GM12878 (cell line): ENCODE measurements around the gene MAN2B2. TPM values are rescaled to one million over a fixed set of nuclear protein-coding genes. Genes with fewer than 3 reads are reported as not detected.

Experiments used
- CREM ChIP-seq: IDR thresholded peaks from 2 replicates; pipeline ENCODE4 v1.6.1; 2014; ENCODE audit warnings: antibody characterized with exemption, low read depth
- EGR1 ChIP-seq, 2 experiments: IDR thresholded peaks; 1 replicate in 1 of 2; 2 replicates in 1 of 2; pipeline ENCODE4 v1.6.1; 2011 to 2012; ENCODE audit warnings: low read depth in 2 of 2, low read length in 2 of 2, borderline replicate concordance in 1 of 2, mild to moderate bottlenecking in 1 of 2, moderate library complexity in 1 of 2
- EZH2 ChIP-seq: IDR thresholded peaks from 2 replicates; pipeline ENCODE4 v1.6.1; 2012; ENCODE audit warnings: low read depth, mild to moderate bottlenecking, control low read depth, inconsistent platforms, low read length, borderline replicate concordance; ENCODE audit not compliant: control insufficient read depth
- JUNB ChIP-seq: IDR thresholded peaks from 2 replicates; pipeline ENCODE4 v1.6.1; 2016; ENCODE audit warnings: antibody characterized with exemption, mild to moderate bottlenecking
- NFYA ChIP-seq: IDR thresholded peaks from 2 replicates; pipeline ENCODE4 v1.6.1; 2011; ENCODE audit warnings: low read depth, mild to moderate bottlenecking, low read length, improper control_type of control experiment, borderline replicate concordance
- POLR2A ChIP-seq: IDR thresholded peaks from 2 replicates; pipeline ENCODE4 v1.6.1; 2011; ENCODE audit warnings: low read depth, mild to moderate bottlenecking, low read length
- RCOR1 ChIP-seq: conservative IDR thresholded peaks from 2 replicates; pipeline ENCODE4 v1.6.1; 2012; ENCODE audit warnings: low read depth, low read length, improper control_type of control experiment
- SMC3 ChIP-seq: IDR thresholded peaks from 2 replicates; pipeline ENCODE4 v1.6.1; 2011; ENCODE audit warnings: low read length, improper control_type of control experiment, borderline replicate concordance
- TCF12 ChIP-seq: IDR thresholded peaks from 2 replicates; pipeline ENCODE4 v1.6.1; 2011; ENCODE audit warnings: low read depth, mild to moderate bottlenecking, low read length
- TCF3 ChIP-seq: IDR thresholded peaks from 2 replicates; pipeline ENCODE4 v1.6.1; 2012; ENCODE audit warnings: low read depth, mild to moderate bottlenecking, low read length, borderline replicate concordance; ENCODE audit not compliant: insufficient read depth
- YBX1 ChIP-seq: fragments of 450-650 bp; IDR thresholded peaks from 2 replicates; pipeline ENCODE4 v1.6.1; 2016; ENCODE audit warnings: antibody characterized with exemption
- ZBED1 ChIP-seq: IDR thresholded peaks from 2 replicates; pipeline ENCODE4 v1.6.1; 2016; ENCODE audit warnings: borderline replicate concordance
- ZNF274 ChIP-seq: IDR thresholded peaks from one replicate; pipeline ENCODE4 v1.8.0; 2011; ENCODE audit not compliant: insufficient read length, insufficient read depth
- ZNF384 ChIP-seq: IDR thresholded peaks from 2 replicates; pipeline ENCODE4 v1.6.1; 2012; ENCODE audit warnings: low read depth, mild to moderate bottlenecking, low read length, improper control_type of control experiment, borderline replicate concordance
- polyA plus RNA-seq, 11 experiments: library from polyadenylated mRNA; depleted of rRNA in 4 of 11; unstranded in 6 of 11; stranded (reverse) in 5 of 11; fragments of >200 nt; fragmentation: Nextera tagmentation in 4 of 11; fragmentation: Illumina TruSeq in 1 of 11; extraction: Ambion mirVana in 4 of 11; extraction: Trizol in 1 of 11; gene quantifications; 1 replicate in 1 of 11; 2 replicates in 10 of 11; pipeline versions ENCODE4 v1.2.1 to v1.2.3, GENCODE V29; 2011 to 2016; ENCODE audit warnings: inconsistent platforms in 2 of 11, missing spikeins in 2 of 11, low read depth in 1 of 11
- total RNA-seq, 4 experiments: library from RNA; depleted of rRNA in 3 of 4; stranded (reverse); fragments of >200 nt in 3 of 4; fragmentation: Illumina TruSeq in 1 of 4; extraction: Trizol in 1 of 4; gene quantifications; 2 replicates each; pipeline versions ENCODE4 v1.2.1 to v1.2.3, GENCODE V29; 2013 to 2021
- TF ChIP-seq, protein P1 (sequence below): IDR thresholded peaks from 2 replicates; pipeline ENCODE4 v1.6.1; 2012; ENCODE audit warnings: mild to moderate bottlenecking, low read depth, low read length
- TF ChIP-seq, protein P2 (sequence below): fragments of 450-650 bp; IDR thresholded peaks from 2 replicates; pipeline ENCODE4 v1.6.1; 2016; ENCODE audit warnings: mild to moderate bottlenecking

The MAN2B2 gene
- total and polyA plus RNA-seq, 10 of the 15 experiments (the other 5 are each of a cell fraction or from before 2014, with no cell fraction given): 0.47 to 14.5 (median 7.0) TPM

- TF ChIP-seq TCF3: no peak
- TF ChIP-seq TCF12: no peak
- TF ChIP-seq ZNF384: no peak
- 0 out of 2 replicates have a peak, but pooled peaks have one; percentile 19 for TF ChIP-seq CREM
- TF ChIP-seq YBX1: no peak
- TF ChIP-seq ZBED1: no peak
- TF ChIP-seq, protein P1, sequence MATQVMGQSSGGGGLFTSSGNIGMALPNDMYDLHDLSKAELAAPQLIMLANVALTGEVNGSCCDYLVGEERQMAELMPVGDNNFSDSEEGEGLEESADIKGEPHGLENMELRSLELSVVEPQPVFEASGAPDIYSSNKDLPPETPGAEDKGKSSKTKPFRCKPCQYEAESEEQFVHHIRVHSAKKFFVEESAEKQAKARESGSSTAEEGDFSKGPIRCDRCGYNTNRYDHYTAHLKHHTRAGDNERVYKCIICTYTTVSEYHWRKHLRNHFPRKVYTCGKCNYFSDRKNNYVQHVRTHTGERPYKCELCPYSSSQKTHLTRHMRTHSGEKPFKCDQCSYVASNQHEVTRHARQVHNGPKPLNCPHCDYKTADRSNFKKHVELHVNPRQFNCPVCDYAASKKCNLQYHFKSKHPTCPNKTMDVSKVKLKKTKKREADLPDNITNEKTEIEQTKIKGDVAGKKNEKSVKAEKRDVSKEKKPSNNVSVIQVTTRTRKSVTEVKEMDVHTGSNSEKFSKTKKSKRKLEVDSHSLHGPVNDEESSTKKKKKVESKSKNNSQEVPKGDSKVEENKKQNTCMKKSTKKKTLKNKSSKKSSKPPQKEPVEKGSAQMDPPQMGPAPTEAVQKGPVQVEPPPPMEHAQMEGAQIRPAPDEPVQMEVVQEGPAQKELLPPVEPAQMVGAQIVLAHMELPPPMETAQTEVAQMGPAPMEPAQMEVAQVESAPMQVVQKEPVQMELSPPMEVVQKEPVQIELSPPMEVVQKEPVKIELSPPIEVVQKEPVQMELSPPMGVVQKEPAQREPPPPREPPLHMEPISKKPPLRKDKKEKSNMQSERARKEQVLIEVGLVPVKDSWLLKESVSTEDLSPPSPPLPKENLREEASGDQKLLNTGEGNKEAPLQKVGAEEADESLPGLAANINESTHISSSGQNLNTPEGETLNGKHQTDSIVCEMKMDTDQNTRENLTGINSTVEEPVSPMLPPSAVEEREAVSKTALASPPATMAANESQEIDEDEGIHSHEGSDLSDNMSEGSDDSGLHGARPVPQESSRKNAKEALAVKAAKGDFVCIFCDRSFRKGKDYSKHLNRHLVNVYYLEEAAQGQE: peak; percentile 99
- no peak for TF ChIP-seq JUNB
- TF ChIP-seq, protein P2, sequence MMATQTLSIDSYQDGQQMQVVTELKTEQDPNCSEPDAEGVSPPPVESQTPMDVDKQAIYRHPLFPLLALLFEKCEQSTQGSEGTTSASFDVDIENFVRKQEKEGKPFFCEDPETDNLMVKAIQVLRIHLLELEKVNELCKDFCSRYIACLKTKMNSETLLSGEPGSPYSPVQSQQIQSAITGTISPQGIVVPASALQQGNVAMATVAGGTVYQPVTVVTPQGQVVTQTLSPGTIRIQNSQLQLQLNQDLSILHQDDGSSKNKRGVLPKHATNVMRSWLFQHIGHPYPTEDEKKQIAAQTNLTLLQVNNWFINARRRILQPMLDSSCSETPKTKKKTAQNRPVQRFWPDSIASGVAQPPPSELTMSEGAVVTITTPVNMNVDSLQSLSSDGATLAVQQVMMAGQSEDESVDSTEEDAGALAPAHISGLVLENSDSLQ: 0 out of 2 replicates have a peak, but pooled peaks have one; percentile 18
- TF ChIP-seq POLR2A: no peak
- TF ChIP-seq NFYA: no peak
- TF ChIP-seq EGR1 (IDR thresholded peaks at IDR 0.05; ENCODE audit: borderline replicate concordance in 1 of 2, low read depth in 2 of 2, low read length in 2 of 2): no peak
- TF ChIP-seq EZH2: no peak
- no peak for TF ChIP-seq ZNF274
- peak; percentile 82 for TF ChIP-seq SMC3
- peak; percentile 93; the same call in 1 of the 2 replicates for TF ChIP-seq RCOR1
- TF ChIP-seq, all 136 proteins: peak for 14
Measured at GRCh38 chr4:6546681-6547447, 28.1 kb upstream of the MAN2B2 start (continued).
